COR-L47 (cell line): ENCODE data around the gene KLHL6.

Experiments used
- DNase-seq: peaks from one replicate; lab custom pipeline; 2025; lab: John Stamatoyannopoulos, UW

The KLHL6 gene

DNA sequence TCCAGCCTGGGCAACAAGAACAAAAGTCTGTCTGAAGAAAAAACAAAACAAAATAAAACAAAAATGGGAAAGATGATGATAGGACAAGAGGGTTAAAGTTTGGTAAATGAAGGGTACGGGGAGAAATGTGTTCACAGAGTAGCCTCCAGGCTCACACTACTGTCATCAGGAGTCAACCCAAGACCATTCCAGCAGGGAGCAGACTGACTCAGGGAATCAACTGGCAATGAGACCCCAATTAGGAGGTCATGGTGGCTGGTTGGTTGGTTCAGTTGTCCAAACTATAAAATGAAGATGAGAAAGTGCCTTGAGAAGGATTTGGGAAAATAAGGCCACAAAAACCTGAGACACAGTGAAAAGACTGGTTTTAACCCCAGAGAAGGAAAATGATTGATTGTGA is 51.8 kb downstream of the KLHL6 start:
- DNase-seq = peak; percentile 7

DNA sequence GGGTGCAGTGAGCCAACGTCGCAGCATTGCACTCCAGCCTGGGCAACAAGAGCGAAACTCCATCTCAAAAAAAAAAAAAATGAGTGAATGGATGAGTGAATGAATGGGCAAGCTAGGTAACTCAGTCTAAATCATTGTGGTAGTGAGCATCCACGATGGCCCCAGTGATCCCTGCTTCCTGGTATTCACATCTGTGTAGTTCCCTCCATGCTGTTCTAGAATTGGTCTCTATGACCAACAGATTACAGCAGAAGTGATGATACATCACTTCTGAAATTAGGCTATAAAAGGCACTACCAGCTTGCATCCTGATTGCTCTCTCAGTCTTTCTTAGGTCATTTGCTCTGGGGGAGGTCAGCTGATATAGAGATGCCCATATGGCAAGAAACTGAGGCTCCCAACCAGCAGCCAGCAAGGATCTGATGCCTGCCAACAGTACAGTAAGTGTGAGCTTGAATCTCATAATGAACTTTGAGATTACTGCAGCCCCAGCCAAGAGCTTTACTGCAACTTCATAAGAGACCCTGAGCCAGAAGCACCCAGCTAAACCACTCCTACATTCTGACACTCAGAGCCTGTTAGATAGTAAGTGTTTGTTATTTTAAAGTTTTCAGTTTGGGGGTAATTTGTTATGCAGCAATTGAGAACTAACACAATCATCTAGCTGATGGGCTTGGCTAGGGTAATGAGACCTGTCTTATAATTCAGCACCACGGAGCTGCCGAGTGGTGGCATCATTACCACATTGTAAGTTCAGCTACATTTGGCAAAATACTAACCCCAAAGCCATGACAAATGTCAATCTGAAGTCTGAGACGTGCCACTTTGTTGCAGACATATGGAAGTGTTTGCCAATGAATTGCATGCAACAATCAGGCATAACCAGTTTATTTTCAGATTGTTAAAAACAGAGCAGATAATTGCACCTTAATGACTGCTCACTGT is 53.0 kb downstream of the KLHL6 start:
- DNase-seq = peak; percentile 63

DNA sequence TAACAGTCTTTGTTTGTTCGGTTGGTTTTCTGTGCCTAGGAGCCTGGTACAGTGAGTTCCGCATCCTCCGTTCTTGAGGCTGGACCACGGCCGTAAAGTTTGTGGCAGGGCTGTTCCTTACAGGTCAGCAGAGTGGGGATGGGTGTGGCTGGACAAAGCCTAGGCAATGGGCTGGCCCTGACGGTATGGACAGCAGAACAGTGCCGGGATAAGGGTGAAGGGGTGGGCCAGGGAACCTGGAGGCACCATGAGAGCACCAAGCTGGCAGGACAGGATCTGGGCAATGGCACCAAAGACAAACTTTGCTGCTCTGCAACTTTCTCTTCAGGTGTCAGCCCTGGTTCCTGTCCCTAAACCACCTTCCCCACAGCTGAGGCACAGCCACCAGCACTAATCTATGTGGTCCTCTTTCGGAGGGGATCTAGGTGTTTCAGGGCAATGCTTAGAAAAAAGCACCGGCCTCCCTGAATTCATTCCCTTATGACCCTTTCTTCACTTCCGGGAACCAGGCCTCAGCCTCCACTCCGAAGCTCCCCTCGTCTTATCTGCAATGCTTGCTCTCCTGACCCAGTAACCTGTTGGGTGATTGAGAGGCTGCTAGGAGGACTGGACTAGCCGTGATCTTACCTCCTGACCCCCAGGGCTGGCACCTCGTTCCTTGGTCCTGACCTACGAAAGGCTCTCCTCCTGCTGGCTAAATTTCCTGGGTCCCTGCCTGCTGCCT is 54.4 kb downstream of the KLHL6 start:
- DNase-seq = no peak

DNA sequence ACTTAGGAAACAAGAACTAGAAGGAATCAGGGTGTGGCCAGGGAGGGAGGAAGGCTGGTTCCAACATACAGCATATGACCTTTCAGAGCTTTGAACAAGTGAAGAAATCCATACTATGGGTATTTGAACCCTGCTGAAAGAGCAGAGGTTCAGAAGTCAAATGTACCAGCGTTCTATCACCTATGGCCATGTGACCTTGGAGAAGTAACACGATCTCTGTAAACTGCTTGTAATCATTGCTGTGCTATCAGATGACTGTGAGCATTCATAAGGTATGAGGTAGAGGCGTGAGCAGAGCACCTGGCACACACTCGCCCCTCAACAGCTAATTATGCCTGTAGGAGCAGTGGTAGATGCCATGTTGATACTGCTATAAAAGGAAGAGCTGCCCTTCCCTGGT is 55.2 kb downstream of the KLHL6 start:
- peak; percentile 17 for DNase-seq

DNA sequence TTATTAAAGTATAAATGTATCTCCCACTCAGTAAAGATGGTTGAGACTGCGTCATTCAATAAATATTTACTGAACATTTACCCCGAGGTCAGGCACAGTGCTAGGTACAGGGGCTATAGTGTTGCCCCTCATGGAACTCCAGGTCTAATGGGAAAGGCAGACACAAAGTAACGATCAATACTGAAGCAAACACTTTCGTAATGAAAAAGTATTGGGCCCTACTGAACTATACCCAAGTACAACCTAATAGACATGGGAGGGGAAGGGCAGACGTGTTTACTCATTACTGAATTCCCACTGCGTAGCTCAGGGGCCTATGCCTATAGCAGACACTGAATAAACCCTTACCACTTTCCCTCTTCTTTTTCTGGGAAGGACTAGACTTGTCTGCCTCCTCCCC is 56.9 kb downstream of the KLHL6 start:
- DNase-seq = no peak

DNA sequence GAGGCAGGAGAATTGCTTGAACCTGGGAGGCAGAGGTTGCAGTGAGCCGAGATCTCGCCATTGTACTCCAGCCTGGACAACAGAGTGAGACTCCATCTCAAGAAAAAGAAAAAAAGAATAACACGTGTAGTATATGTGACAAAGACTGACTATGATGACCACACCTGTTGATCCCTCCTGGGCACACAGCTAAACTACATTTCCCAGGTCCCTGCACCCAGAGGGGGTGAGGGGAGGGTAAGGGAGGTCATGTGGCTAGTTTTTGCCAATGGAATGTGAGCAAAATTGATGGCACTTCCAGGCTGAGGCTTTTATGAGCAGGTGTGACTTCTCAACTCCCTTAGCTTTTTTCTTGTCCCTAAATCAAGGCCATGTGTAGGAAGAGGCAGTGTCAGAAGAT is 58.2 kb downstream of the KLHL6 start:
- no peak for DNase-seq

DNA sequence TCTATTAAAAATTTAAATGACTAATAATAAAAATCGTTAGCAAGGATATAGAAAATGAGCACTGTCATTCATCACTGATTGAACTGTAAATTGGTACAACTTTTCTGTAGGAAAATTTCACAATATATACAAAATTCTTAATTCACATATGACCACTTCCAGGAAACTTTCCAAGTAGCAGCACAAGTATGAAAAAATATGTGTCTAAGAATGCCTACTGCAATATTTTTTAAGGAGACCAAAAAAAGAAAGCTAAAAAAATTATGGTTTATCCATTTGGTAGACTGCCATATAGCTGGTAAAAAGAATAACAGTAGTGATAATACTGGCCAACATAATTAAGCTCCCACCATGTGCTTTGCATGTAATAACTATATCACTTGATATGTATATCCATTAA is 59.2 kb downstream of the KLHL6 start:
- no peak for DNase-seq

DNA sequence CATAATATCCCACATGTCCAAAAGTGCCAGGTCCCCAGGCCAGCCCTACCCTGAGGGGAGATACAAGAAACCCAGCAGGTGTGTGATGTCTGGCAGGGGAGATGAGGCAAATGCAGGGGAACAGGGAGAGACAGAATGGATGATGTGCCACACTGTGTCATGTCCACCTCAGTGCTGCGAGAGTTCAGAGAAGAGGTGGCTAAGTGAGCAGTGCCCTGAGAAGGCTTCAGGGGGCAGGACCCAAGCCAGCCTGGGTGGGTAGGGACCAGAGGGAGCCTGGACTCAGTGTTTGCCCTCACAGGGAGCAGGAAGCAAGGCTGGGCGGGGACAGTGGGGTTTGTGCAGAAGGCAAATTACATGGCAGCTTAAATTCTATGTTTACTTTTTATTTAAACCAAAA is 61.2 kb downstream of the KLHL6 start:
- DNase-seq = peak; percentile 34

DNA sequence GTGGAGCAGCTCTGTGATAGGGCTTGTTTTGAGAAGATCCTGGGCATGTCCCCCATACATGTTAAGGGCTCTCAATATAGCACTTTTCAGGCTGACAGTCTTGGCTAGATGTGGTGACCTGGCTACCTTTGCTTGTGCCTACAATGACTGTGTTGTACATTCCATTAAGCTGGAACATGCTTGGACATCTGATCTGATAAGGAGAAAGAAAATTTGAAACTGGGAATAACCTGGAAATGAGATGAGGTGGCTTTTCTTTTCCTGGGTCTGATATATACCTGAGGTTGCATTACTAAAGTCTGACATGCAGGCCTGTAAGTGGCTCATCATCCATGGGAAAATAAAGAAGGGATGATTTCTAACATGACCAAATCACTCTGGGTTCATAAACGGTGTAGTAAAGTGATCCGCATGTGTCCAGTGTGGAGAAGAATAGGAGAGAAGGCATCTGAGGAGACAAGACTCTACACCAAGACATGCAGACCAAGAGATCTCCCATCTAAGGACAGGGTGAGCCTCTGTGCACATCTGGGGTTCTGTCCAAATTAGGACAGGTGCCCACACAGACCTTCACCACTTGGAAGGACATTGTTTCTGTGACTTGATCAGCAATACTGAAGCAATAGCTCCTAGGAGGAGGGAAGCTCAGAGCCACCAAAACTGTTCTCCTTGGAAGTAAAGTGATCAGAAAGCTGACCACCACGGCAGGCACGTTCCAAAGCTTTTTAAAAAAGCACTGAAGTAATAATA is 62.0 kb downstream of the KLHL6 start:
- DNase-seq = no peak

DNA sequence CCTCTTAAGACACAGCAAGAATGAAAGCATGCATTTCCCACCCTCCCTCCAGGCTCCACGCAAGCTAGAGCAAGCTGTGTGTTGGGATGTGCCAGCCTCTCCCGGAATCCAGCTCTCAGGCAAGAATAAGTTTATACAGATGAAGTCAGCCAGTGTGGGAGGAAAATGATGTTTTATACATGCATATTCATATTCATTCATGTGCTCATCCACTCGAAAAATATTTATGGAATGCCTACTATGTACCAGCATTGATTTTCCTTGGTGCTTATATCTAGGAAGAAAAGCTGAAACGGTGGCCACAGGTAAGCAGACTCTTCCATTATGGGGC is 62.7 kb downstream of the KLHL6 start:
- no peak for DNase-seq

DNA sequence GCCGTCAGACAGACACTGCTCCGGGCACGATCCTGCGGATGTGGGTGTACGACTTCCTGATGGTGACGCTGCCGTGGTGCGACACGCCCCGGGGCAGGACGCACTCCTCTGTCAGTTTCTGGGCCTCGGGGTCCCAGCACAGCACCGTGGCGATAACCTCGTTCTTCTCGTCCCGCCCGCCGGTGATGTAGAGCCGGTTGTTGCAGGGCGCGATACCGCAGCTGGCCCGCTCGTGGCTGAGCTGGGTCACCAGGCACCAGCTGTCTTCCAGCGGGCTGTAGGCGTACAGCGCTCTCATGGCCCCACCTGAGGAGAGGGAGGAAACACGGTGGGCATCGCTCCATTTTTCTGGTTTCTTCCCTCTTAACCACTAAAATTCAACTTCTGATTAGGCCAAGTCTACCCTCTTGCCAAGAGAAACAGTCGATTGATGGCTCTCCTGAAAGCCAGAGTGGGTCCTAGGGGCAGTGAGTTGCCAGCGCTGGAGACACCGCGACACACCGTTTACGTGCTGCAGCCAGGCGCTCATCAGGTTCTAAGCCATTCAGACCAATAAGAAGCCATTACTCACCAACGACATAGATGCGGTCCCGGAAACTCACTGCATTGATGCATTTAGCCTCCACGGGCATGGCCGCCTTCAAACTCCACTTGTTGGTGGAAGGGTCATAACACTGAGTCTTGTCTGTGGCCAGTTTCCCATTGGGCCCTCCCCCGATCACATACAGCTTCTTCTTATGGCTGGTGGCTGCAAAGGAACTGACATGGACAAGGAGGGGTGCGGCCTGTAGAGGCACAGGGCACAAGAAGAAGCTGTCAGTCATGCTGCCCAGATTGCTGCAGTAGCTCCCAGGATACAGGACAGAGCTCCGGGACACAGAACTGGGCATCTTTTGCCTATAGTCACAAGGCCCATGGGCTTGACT is 63.3 kb downstream of the KLHL6 start:
- DNase-seq = no peak

DNA sequence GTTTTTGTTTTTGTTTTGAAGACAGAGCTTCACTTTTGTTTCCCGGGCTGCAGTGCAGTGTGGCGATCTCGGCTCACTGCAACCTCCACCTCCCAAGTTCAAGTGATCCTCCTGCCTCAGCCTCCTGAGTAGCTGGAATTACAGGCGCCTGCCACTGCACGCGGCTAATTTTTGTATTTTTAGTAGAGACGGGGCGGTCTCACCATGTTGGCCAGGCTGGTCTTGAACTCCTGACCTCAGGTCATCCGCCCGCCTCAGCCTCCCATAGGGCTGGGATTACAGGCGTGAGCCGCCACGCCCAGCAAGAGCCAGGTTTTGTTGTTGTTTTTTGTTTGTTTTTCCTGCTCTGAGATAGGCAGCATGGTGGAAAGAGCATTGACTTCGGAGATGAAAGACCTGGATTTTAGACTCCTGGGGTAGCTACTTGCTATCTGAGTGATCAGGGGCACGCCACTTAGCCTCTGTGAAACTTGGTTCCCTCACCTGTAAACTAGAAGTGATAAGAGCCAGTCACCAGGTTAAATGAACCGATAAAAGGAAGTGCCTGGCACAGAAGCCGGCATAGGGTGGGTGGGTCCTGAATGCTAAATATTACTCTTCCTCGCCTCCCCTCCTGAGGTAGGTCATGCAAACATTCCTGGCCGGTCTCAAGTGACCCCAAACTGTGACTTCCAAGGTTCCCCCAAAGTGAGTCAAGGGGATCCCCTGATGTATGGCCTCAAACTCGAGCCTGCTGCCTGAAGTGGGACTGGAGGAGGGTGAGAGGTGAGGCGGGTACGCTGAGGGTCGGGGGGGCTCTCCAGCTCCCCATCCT is 64.2 kb downstream of the KLHL6 start:
- DNase-seq = no peak

DNA sequence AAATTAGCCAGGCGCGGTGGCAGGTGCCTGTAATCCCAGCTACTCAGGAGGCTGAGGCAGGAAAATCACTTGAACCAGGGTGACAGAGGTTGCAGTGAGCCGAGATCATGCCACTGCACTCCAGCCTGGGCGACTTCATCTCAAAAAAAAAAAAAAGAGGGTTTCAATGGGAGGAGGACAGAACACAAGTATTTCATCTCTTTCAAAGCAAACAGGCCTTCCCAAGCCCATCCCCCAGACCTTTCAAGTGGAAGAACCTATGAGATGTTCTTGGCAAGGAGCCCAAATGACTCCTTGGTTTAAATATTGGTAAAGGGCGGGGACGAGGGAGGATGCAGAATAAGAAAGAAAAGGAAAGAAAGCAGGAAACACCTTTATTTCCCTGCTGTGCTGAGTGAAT is 64.9 kb downstream of the KLHL6 start:
- DNase-seq = peak; percentile 98

DNA sequence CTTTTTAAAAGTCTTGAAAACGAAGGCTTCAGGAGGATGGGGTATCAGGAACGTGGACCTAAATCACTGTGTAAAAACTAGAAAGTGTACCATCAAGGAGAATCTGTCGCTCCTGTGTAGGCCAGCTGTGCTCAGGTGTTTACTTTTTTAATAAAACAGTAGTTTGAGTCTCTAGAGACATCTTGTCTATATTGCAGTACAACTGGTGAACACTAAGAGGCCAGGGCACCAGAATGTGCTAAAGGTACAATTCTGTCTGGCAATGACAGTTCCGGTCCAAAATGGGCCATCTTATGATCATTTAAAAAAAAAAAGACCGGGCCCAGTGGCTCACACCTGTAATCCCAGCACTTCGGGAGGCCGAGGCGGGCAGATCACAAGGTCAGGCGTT is 65.3 kb downstream of the KLHL6 start:
- DNase-seq = no peak

DNA sequence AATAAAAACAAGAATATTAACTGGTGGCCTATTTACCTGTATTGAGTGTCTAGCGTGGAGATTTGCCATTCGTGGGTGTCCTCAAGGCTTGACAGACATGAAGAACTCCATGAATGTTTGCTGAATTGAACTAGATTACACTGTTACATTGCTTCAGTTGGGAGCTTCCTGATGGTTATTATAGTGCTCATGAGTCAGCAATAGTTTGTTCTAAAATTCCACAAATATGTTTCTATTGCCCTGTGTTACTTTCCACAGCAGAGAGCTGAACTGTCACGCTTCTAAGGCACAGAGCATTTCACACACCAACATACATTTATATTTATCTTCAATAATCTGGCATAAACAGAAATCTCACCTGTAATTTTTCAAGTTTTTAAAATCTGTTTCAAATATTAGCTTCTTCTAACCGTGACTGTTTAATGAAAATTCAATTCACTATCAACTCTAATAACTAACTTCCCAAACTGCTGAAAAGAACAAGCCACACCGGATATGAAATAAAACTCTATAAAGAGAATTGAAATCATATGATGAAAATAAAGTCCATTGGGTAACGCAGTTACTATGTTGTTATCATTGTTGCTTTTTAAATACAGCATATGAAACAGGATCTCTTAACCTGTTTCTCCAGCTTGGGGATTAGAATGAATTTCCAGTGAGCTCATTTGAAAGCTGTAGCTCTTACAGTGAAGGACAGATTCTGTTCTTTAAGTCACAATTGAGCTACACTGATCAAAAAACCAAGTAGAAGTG is 65.9 kb downstream of the KLHL6 start:
- no peak for DNase-seq

DNA sequence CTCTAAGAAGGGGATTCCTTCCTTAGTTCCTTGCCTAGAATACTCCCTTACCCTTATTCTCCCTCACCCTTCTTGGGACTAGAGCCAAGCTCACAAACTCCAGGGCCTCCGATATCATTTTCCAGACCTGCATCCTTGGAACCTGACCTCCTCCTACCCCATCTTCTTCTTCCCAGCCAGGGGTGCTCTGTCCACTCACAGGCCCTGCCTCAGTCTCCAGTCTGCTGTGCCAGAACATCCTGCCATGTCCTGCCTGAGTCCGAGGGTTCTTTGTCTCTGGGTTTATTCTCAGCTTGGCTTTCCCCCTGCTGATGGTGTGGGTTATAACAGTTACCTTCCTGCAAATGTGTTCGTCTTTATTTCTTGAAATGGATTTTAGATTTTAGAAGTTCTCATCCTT is 67.2 kb downstream of the KLHL6 start:
- DNase-seq = no peak

DNA sequence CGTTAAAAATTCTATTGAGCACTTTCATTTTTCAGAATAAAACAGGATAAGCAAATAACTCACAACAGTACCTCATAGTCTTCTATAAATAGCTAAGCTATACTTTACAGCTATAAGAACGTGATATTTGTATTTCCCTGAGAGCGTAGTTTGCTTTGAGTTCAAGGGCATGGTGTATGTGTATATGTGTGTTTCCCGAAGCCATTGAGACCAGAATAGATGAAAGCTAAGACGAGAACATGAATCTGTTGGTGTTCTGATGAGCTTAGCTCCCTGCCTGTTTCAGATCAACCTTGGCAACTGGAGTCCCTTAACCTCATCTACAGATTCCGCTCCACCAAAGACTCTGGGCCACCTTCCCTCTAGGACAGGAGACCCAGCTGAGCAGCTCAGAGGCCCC is 67.6 kb downstream of the KLHL6 start:
- no peak for DNase-seq

DNA sequence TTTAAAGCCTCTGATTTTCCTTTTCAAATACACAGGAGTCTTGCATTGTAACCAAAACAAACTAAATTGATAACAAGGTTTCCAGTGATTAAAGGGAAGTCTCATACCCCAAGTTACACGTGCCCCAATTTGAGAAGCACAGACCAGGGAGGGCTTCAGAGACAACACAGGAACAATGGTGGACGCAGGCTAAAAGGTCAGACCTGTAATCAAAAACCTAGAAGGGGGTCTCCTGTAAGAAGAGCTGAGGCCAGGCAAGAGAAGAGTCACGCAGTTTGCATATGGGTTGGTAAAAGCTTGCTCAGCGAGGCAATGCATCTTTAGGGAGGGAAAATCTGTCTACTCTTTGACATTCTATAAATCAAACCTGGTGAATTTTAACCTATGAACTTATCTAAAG is 68.5 kb downstream of the KLHL6 start:
- no peak for DNase-seq

DNA sequence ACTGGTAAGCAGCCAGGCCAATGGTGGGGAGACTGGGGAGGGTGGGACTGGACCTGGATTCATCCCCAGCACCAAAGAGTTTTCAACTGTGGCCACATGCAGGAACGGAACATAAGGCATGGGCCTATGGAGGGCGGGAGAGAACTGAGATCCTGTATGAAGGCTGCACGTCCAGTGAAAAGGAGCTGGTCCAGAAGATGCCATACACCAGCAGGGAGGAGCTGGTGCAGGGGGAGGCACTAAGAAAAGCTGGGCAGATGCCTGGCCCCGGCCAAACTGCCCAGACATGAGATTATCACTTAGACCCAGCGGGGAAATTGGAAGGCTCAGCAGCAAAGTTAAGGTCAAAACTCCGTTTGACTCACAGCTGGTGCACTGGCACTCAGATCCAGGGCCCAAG is 69.0 kb downstream of the KLHL6 start:
- no peak for DNase-seq

DNA sequence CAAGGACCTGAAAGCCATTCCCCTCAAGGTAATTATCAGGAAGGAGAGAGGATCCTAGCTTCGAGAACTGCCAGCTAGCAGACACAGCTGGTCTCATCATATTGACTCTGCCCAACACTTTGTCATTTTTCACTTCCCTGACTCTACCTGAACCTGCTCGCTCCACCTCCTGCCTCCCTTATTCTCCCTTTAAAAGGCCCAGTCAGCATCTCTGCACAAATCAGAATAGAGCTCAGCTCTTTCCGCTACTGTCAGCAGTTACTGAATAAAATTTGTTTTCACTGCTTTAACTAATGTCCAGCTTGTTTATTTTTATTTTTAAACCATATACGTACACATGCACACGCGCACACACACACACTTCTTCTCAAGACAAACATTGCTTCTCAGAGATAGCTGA is 69.9 kb downstream of the KLHL6 start:
- DNase-seq = no peak
